GM12801 (cell line): Measurements from ENCODE around the gene PCBP2.

ENCODE experiments used
- CTCF ChIP-seq: IDR thresholded peaks from one replicate; pipeline ENCODE4 v1.5.1; 2011; ENCODE audit warnings: control low read depth; ENCODE audit not compliant: insufficient read length; ENCODE audit errors: extremely low read depth

PCBP2 gene

DNA sequence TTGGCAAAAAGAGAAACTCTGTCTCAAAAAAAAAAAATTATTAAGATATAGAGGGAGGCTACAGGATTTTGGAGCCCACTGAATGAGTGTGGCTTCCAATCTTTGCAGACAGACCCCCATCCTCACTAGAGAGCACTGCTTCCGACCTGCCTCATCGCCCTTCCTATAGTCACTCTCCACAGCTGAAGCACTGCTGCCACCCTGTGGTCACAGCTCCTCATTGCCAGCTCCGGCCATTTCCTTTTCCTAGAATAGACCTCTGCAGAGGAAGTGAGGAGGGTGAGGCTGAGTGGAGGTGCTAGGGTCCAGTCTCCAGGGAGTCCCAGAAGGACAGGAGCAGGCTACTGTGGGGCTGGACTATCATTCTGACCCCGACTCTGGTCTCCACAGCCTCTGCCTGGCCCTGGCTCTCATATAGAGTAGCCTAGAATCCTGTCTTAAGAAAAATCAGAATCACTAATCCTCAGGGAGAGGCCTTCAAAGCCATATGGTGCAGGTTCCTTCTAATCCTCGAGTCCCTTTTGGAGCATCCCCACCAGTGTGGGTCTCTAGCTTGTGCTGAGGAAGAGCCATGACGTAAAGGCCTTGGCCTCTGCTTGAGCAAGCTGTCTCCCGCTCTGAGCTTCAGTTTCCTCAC is 56.8 kb downstream of the PCBP2 start:
- peak; percentile 5 for TF ChIP-seq CTCF

- no peak for TF ChIP-seq CTCF
Measured at GRCh38 chr12:53510181-53510812, 58.4 kb downstream of the PCBP2 start.

GRCh38 chr12:53513712-53514410 is 62.0 kb downstream of the PCBP2 start:
- no peak for TF ChIP-seq CTCF

DNA sequence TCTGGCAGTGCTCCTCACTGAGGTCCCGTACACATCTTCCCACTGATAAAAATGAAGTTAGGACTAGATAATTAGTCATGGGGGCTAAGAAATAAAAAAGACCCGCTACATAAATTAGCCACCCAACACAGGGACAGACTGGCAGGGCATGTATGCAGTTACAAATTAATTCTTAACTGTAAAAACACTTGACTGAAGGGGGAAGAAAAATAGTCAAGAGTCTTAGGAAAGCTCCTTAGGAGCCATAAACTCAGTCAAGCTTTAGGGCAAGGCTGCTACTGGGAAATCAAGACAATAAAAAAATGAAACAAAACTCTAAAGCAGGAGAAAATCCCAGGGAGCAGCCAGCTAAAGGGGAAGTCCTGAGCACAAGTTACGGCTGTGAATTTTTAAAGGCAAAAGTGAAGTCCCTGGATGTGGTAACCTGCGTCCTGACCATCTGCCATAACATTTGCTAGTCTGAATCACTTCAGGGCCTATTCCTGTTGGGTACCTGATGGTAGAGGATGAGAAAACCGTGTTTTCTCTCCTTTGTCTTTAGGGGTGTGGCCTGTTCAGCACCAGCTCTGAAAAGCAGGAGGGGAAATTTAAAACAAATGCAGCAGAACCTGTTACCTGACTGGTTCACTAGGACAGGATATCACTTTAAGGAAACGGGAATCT is 62.9 kb downstream of the PCBP2 start:
- TF ChIP-seq CTCF, result no peak

DNA sequence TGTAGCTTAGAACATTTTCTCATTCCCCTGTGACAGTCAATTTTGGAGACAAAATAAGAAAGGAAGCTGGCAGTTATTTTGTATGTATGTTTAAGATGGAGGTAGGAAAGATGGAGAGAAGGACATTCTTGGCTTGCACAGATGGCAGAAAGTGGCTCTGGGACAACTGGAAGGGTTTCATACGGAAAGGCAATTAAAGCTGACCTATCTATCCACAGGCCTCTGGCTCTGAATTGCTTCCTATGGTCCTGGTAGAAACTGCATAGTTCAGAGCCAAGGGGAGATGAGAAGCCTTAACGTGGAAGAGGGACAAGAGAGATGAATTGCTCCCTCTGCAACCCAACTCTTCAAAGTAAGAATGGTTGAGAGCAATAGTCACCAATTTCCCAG is 63.4 kb downstream of the PCBP2 start:
- TF ChIP-seq CTCF, result no peak

- no peak for TF ChIP-seq CTCF
Measured at GRCh38 chr12:53516758-53517455, 65.0 kb downstream of the PCBP2 start.

DNA sequence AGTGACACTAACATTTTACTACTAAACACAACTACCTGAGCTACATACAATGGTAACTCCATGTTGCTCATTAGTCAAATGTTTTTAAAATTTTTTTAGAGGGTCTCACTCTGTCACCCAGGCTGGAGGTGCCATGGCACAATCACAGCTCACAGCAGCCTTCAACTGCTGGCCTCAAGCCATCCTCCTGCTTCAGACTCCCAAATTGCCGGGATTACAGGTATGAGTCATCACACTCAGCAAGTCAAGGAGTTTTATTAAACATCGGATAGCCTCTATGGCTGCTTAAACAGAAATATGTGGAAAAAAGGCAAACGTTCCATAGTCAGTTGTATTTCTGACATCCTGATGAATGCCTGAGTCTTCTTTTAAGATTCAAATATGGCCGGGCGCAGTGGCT is 66.5 kb downstream of the PCBP2 start:
- no peak for TF ChIP-seq CTCF
